ENCODE data around the gene VIPR2. TPM values are rescaled to one million over a fixed set of nuclear protein-coding genes. Genes with fewer than 3 reads are reported as not detected.

The VIPR2 gene
- total and polyA plus RNA-seq, 2 donors, result 6.9 to 22.8 TPM

- Histone ChIP-seq H3K9me3 (ENCODE audit: control insufficient read depth in 2 of 2, insufficient read depth in 1 of 2, low read length in 1 of 2) (no peaks in the 10 kb centered on the region), H3K27me3 (ENCODE audit: control insufficient read depth in 2 of 2, insufficient read depth in 1 of 2, low read length in 1 of 2) (no peaks in the 10 kb centered on the region), H3K4me3 (ENCODE audit: low read length in 2 of 2) (no peak overlapping the region), H3K36me3 (ENCODE audit: control insufficient read depth in 2 of 2, insufficient read depth in 2 of 2, low read length in 1 of 2) (peaks cover 8 to 25% of the 10 kb centered on the region in 2 donors), H3K27ac (ENCODE audit: low read depth in 1 of 2, low read length in 1 of 2) (no peak overlapping the region), H3K4me1 (ENCODE audit: control insufficient read depth in 2 of 2, insufficient read depth in 2 of 2, low read length in 2 of 2) (peaks cover 14 to 32% of the 10 kb centered on the region in 2 donors)
- DNase-seq (ENCODE audit: low read depth in 6 of 9, low spot score in 9 of 9), result no peak
- 84% methylated on average over 9 of the region's 9 CpGs for WGBS
These were observed 23.6 kb downstream of the VIPR2 start for GRCh38 chr7:159121068-159121467.

- no peaks in the 10 kb centered on the region for H3K27me3 ChIP-seq (ENCODE audit: control insufficient read depth in 2 of 2, insufficient read depth in 1 of 2, low read length in 1 of 2)
- WGBS, result 90% methylated on average over 7 of the region's 7 CpGs
- H3K4me3 ChIP-seq (ENCODE audit: low read length in 2 of 2), result no peak overlapping the region
- H3K36me3 ChIP-seq (ENCODE audit: control insufficient read depth in 2 of 2, insufficient read depth in 2 of 2, low read length in 1 of 2), result peaks cover 9 to 25% of the 10 kb centered on the region in 2 donors
- peaks cover 17 to 37% of the 10 kb centered on the region in 2 donors for H3K4me1 ChIP-seq (ENCODE audit: control insufficient read depth in 2 of 2, insufficient read depth in 2 of 2, low read length in 2 of 2)
- DNase-seq (ENCODE audit: low read depth in 6 of 9, low spot score in 9 of 9), result no peak
- H3K9me3 ChIP-seq (ENCODE audit: control insufficient read depth in 2 of 2, insufficient read depth in 1 of 2, low read length in 1 of 2), result no peaks in the 10 kb centered on the region
- H3K27ac ChIP-seq (ENCODE audit: low read depth in 1 of 2, low read length in 1 of 2), result no peak overlapping the region
These were observed 24.1 kb downstream of the VIPR2 start for GRCh38 chr7:159120540-159120919.

GRCh38 chr7:159119851-159120539 lies 24.7 kb downstream of the VIPR2 start:
- Histone ChIP-seq H3K4me1 (ENCODE audit: control insufficient read depth in 2 of 2, insufficient read depth in 2 of 2, low read length in 2 of 2) (peaks cover 20 to 42% of the 10 kb centered on the region in 2 donors), H3K27ac (ENCODE audit: low read depth in 1 of 2, low read length in 1 of 2) (no peak overlapping the region), H3K9me3 (ENCODE audit: control insufficient read depth in 2 of 2, insufficient read depth in 1 of 2, low read length in 1 of 2) (no peaks in the 10 kb centered on the region), H3K27me3 (ENCODE audit: control insufficient read depth in 2 of 2, insufficient read depth in 1 of 2, low read length in 1 of 2) (no peaks in the 10 kb centered on the region), H3K36me3 (ENCODE audit: control insufficient read depth in 2 of 2, insufficient read depth in 2 of 2, low read length in 1 of 2) (peaks cover 9 to 25% of the 10 kb centered on the region in 2 donors), H3K4me3 (ENCODE audit: low read length in 2 of 2) (no peak overlapping the region)
- DNase-seq (ENCODE audit: low read depth in 6 of 9, low spot score in 9 of 9), result no peak
- WGBS, result 92% methylated on average over 11 of the region's 11 CpGs

GRCh38 chr7:159119026-159119741 lies 25.5 kb downstream of the VIPR2 start:
- no peak for DNase-seq (ENCODE audit: low read depth in 6 of 9, low spot score in 9 of 9)
- WGBS, result 96% methylated on average over 19 of the region's 19 CpGs

GRCh38 chr7:159118623-159119022 lies 26.0 kb downstream of the VIPR2 start:
- peaks cover 20 to 43% of the 10 kb centered on the region in 2 donors for H3K4me1 ChIP-seq (ENCODE audit: control insufficient read depth in 2 of 2, insufficient read depth in 2 of 2, low read length in 2 of 2)
- no peak overlapping the region for H3K27ac ChIP-seq (ENCODE audit: low read depth in 1 of 2, low read length in 1 of 2)
- DNase-seq (ENCODE audit: low read depth in 6 of 9, low spot score in 9 of 9), result no peak
- H3K9me3 ChIP-seq (ENCODE audit: control insufficient read depth in 2 of 2, insufficient read depth in 1 of 2, low read length in 1 of 2), result no peaks in the 10 kb centered on the region
- H3K27me3 ChIP-seq (ENCODE audit: control insufficient read depth in 2 of 2, insufficient read depth in 1 of 2, low read length in 1 of 2), result peaks cover 0 to 2% of the 10 kb centered on the region in 2 donors
- H3K36me3 ChIP-seq (ENCODE audit: control insufficient read depth in 2 of 2, insufficient read depth in 2 of 2, low read length in 1 of 2), result peaks cover 9 to 25% of the 10 kb centered on the region in 2 donors
- H3K4me3 ChIP-seq (ENCODE audit: low read length in 2 of 2), result no peak overlapping the region
- WGBS, result 88% methylated on average over 10 of the region's 10 CpGs

More at GRCh38 chr7:159119026-159119741, 25.5 kb downstream of the VIPR2 start:
- Histone ChIP-seq H3K9me3 (ENCODE audit: control insufficient read depth in 2 of 2, insufficient read depth in 1 of 2, low read length in 1 of 2) (no peaks in the 10 kb centered on the region), H3K4me3 (ENCODE audit: low read length in 2 of 2) (no peak overlapping the region), H3K36me3 (ENCODE audit: control insufficient read depth in 2 of 2, insufficient read depth in 2 of 2, low read length in 1 of 2) (peaks cover 9 to 25% of the 10 kb centered on the region in 2 donors), H3K27me3 (ENCODE audit: control insufficient read depth in 2 of 2, insufficient read depth in 1 of 2, low read length in 1 of 2) (no peaks in the 10 kb centered on the region), H3K27ac (ENCODE audit: low read depth in 1 of 2, low read length in 1 of 2) (no peak overlapping the region), H3K4me1 (ENCODE audit: control insufficient read depth in 2 of 2, insufficient read depth in 2 of 2, low read length in 2 of 2) (peaks cover 20 to 43% of the 10 kb centered on the region in 2 donors)

- DNase-seq (ENCODE audit: low read depth in 6 of 9, low spot score in 9 of 9), result no peak
These were observed 26.5 kb downstream of the VIPR2 start for GRCh38 chr7:159118197-159118595.

GRCh38 chr7:159117366-159118196 lies 27.1 kb downstream of the VIPR2 start:
- H3K36me3 ChIP-seq (ENCODE audit: control insufficient read depth in 2 of 2, insufficient read depth in 2 of 2, low read length in 1 of 2), result peaks cover 9 to 25% of the 10 kb centered on the region in 2 donors
- H3K27me3 ChIP-seq (ENCODE audit: control insufficient read depth in 2 of 2, insufficient read depth in 1 of 2, low read length in 1 of 2), result peaks cover 0 to 10% of the 10 kb centered on the region in 2 donors
- 69% methylated on average over 17 of the region's 17 CpGs for WGBS
- DNase-seq (ENCODE audit: low read depth in 6 of 9, low spot score in 9 of 9), result no peak
- H3K4me3 ChIP-seq (ENCODE audit: low read length in 2 of 2), result no peak overlapping the region
- H3K9me3 ChIP-seq (ENCODE audit: control insufficient read depth in 2 of 2, insufficient read depth in 1 of 2, low read length in 1 of 2), result no peaks in the 10 kb centered on the region
- H3K4me1 ChIP-seq (ENCODE audit: control insufficient read depth in 2 of 2, insufficient read depth in 2 of 2, low read length in 2 of 2), result peaks cover 20 to 46% of the 10 kb centered on the region in 2 donors
- H3K27ac ChIP-seq (ENCODE audit: low read depth in 1 of 2, low read length in 1 of 2), result no peak overlapping the region

More at GRCh38 chr7:159118197-159118595, 26.5 kb downstream of the VIPR2 start:
- no peaks in the 10 kb centered on the region for H3K9me3 ChIP-seq (ENCODE audit: control insufficient read depth in 2 of 2, insufficient read depth in 1 of 2, low read length in 1 of 2)
- H3K4me1 ChIP-seq (ENCODE audit: control insufficient read depth in 2 of 2, insufficient read depth in 2 of 2, low read length in 2 of 2), result peaks cover 20 to 45% of the 10 kb centered on the region in 2 donors
- H3K4me3 ChIP-seq (ENCODE audit: low read length in 2 of 2), result no peak overlapping the region
- H3K36me3 ChIP-seq (ENCODE audit: control insufficient read depth in 2 of 2, insufficient read depth in 2 of 2, low read length in 1 of 2), result peaks cover 9 to 25% of the 10 kb centered on the region in 2 donors
- WGBS, result 78% methylated on average over 13 of the region's 13 CpGs
- H3K27ac ChIP-seq (ENCODE audit: low read depth in 1 of 2, low read length in 1 of 2), result no peak overlapping the region
- H3K27me3 ChIP-seq (ENCODE audit: control insufficient read depth in 2 of 2, insufficient read depth in 1 of 2, low read length in 1 of 2), result peaks cover 0 to 4% of the 10 kb centered on the region in 2 donors

GRCh38 chr7:159116581-159117339 lies 27.9 kb downstream of the VIPR2 start:
- peaks cover 20 to 46% of the 10 kb centered on the region in 2 donors for H3K4me1 ChIP-seq (ENCODE audit: control insufficient read depth in 2 of 2, insufficient read depth in 2 of 2, low read length in 2 of 2)
- DNase-seq (ENCODE audit: low read depth in 6 of 9, low spot score in 9 of 9), result no peak
- H3K27me3 ChIP-seq (ENCODE audit: control insufficient read depth in 2 of 2, insufficient read depth in 1 of 2, low read length in 1 of 2), result peaks cover 0 to 15% of the 10 kb centered on the region in 2 donors
- no peak overlapping the region for H3K4me3 ChIP-seq (ENCODE audit: low read length in 2 of 2)
- no peaks in the 10 kb centered on the region for H3K9me3 ChIP-seq (ENCODE audit: control insufficient read depth in 2 of 2, insufficient read depth in 1 of 2, low read length in 1 of 2)
- no peak overlapping the region for H3K27ac ChIP-seq (ENCODE audit: low read depth in 1 of 2, low read length in 1 of 2)
- peaks cover 9 to 20% of the 10 kb centered on the region in 2 donors for H3K36me3 ChIP-seq (ENCODE audit: control insufficient read depth in 2 of 2, insufficient read depth in 2 of 2, low read length in 1 of 2)
- WGBS, result 81% methylated on average over 16 of the region's 16 CpGs

Data from thymus (tissue), 11 donors.